Neural cell (in vitro differentiated cells): ENCODE measurements around the gene CCDC86. TPM values are rescaled to one million over a fixed set of nuclear protein-coding genes. Genes with fewer than 3 reads are reported as not detected.

ENCODE experiments used
- H2AFZ ChIP-seq: fragments of 200-600, 300-800 bp; sonication (generic), shearing (Covaris generic); 2 replicates; pipeline ENCODE4 v1.6.0; 2014; ENCODE audit warnings: low read depth, mild to moderate bottlenecking, antibody characterized with exemption, low read length, moderate library complexity
- H3F3A ChIP-seq: fragments of 200-600 bp; shearing (Covaris generic); 2 replicates; pipeline ENCODE4 v1.6.1; 2016; ENCODE audit warnings: mild to moderate bottlenecking, moderate library complexity, mixed read lengths, antibody characterized with exemption, low read length; ENCODE audit not compliant: insufficient read depth, poor library complexity, severe bottlenecking
- H3K27ac ChIP-seq: fragments of 200-600, 300-800 bp; sonication (generic), shearing (Covaris generic); 2 replicates; pipeline ENCODE4 v1.5.1; 2014; ENCODE audit warnings: mild to moderate bottlenecking, low read length, moderate library complexity
- H3K27me3 ChIP-seq: fragments of 300-800, 200-600 bp; sonication (generic), shearing (Covaris generic); 2 replicates; pipeline ENCODE4 v1.6.0; 2014; ENCODE audit warnings: mild to moderate bottlenecking, low read depth, low read length, moderate library complexity; ENCODE audit not compliant: insufficient read depth
- H3K36me3 ChIP-seq: fragments of 300-800, 200-600 bp; sonication (generic), shearing (Covaris generic); 2 replicates; pipeline ENCODE4 v1.5.1; 2014; ENCODE audit warnings: mild to moderate bottlenecking, antibody characterized with exemption, low read length, moderate library complexity; ENCODE audit not compliant: insufficient read depth
- H3K4me2 ChIP-seq: fragments of 300-800, 200-600 bp; sonication (generic), shearing (Covaris generic); 2 replicates; pipeline ENCODE4 v1.6.0; 2014; ENCODE audit warnings: mild to moderate bottlenecking, low read length
- H3K4me3 ChIP-seq: fragments of 300-800, 200-600 bp; sonication (generic), shearing (Covaris generic); 2 replicates; pipeline ENCODE4 v1.5.1; 2014; ENCODE audit warnings: mild to moderate bottlenecking, low read length, moderate library complexity
- H3K79me2 ChIP-seq: fragments of 200-600 bp; shearing (Covaris generic); replicated peaks from 2 replicates; pipeline ENCODE4 v1.6.0; 2014; ENCODE audit warnings: mild to moderate bottlenecking, low read length, moderate library complexity; ENCODE audit not compliant: insufficient read depth
- H3K9ac ChIP-seq: fragments of 300-800, 200-600 bp; sonication (generic), shearing (Covaris generic); 2 replicates; pipeline ENCODE4 v1.6.1; 2016; ENCODE audit warnings: mild to moderate bottlenecking, low read length, mixed read lengths
- H3K9me2 ChIP-seq: fragments of 200-600 bp; shearing (Covaris generic); 2 replicates; pipeline ENCODE4 v1.6.1; 2016; ENCODE audit warnings: mild to moderate bottlenecking, low read length, mixed read lengths; ENCODE audit not compliant: insufficient read depth
- H3K9me3 ChIP-seq: fragments of 200-600, 300-800 bp; sonication (generic), shearing (Covaris generic); 2 replicates; pipeline ENCODE4 v1.6.1; 2016; ENCODE audit warnings: mild to moderate bottlenecking, mixed run types, low read length, moderate library complexity, mixed read lengths
- H4K20me1 ChIP-seq: fragments of 200-600 bp; shearing (Covaris generic); 2 replicates; pipeline ENCODE4 v1.6.1; 2016; ENCODE audit warnings: mild to moderate bottlenecking, mixed run types; ENCODE audit not compliant: insufficient read depth
- CTCF ChIP-seq: fragments of 450-650 bp; IDR thresholded peaks from 2 replicates; pipeline ENCODE4 v1.5.1; 2014; ENCODE audit warnings: antibody characterized with exemption, mild to moderate bottlenecking, moderate library complexity; ENCODE audit not compliant: poor library complexity, severe bottlenecking
- EP300 ChIP-seq: fragments of 450-650 bp; conservative IDR thresholded peaks from 2 replicates; pipeline ENCODE4 v1.6.1; 2014; ENCODE audit warnings: antibody characterized with exemption, mild to moderate bottlenecking, moderate library complexity; ENCODE audit not compliant: poor library complexity, severe bottlenecking
- EZH2 ChIP-seq: fragments of 200-600, 300-800 bp; shearing (Covaris generic), sonication (generic); IDR thresholded peaks from 2 replicates; pipeline ENCODE4 v1.6.1; 2014; ENCODE audit warnings: antibody characterized with exemption, low read length, borderline replicate concordance, mild to moderate bottlenecking; ENCODE audit not compliant: insufficient read depth, poor library complexity, severe bottlenecking
- MXI1 ChIP-seq: fragments of 450-650 bp; conservative IDR thresholded peaks from 2 replicates; pipeline ENCODE4 v1.6.1; 2014; ENCODE audit warnings: antibody characterized with exemption, mild to moderate bottlenecking; ENCODE audit not compliant: poor library complexity, severe bottlenecking
- POLR2AphosphoS5 ChIP-seq: IDR thresholded peaks from 2 replicates; pipeline ENCODE4 v1.6.1; 2012
- RAD21 ChIP-seq: fragments of 450-650 bp; conservative IDR thresholded peaks from 2 replicates; pipeline ENCODE4 v1.6.1; 2014; ENCODE audit warnings: antibody characterized with exemption, mild to moderate bottlenecking, moderate library complexity
- SMC3 ChIP-seq: fragments of 450-650 bp; conservative IDR thresholded peaks from 2 replicates; pipeline ENCODE4 v1.6.1; 2014; ENCODE audit warnings: antibody characterized with exemption, mild to moderate bottlenecking, moderate library complexity; ENCODE audit not compliant: poor library complexity
- TAF1 ChIP-seq: IDR thresholded peaks from 2 replicates; pipeline ENCODE4 v1.6.1; 2012; ENCODE audit warnings: low read depth
- polyA plus RNA-seq: library from polyadenylated mRNA; depleted of rRNA; stranded (reverse); fragments of >200 nt; gene quantifications from 2 replicates; pipeline ENCODE4 v1.2.3, GENCODE V29; 2014
- TF ChIP-seq, protein P1 (sequence below): IDR thresholded peaks from 2 replicates; pipeline ENCODE4 v1.6.1; 2012; ENCODE audit warnings: borderline replicate concordance

The CCDC86 gene
- polyA plus RNA-seq, 1 donor from 2014 or later, result 0.16 TPM

DNA sequence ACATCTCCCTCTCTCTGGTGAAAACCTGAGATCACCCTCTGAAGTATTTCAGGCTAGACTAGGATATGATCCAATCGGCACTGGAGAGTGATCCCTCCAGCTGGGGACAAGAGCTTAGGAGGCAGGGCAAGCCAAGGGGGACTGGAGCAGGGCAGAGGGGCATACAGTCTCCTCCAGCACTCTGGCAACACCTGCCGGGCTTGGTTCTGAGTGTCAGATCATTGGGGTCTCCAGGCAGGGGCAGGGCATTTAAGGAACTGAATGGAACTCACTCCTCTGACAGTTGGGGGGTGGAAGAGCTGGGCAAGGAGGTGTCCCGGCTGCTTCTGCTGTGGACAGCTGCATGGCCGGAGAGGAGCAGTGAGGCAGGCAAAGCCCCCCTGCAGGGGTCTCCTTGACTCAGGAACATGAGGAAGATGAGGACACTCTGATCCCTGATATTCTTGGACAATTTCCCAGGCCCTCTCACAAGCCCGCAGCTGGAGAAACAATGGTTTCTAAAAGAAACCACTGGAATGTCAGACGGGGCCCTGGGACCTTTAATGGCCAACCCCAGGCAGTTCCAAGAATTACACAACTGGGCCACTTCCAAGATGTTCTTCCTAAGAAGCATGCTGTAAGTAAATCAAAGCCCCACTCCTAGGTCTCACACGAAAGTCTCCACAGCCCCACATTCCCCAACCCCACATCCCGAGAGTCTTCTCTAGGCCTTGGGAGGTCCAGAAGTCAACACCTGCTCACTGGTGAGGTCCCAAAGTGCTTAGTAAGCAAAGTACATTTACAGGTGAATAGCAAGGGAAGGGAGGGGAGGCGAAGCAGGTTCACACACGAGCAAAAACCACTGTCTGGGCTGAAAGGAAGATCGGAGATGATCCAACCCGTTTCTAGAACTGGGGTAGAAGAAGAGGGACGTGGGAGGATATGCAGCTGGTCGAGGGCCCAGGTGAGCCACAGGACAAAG, 1.2 kb upstream of the CCDC86 start:
- Histone ChIP-seq H3K4me2 (no peak overlapping the region), H3K36me3 (no peaks in the 10 kb centered on the region), H3K27ac (no peak overlapping the region), H3K9me2 (no peaks in the 10 kb centered on the region), H3K9ac (no peak overlapping the region), H4K20me1 (no peaks in the 10 kb centered on the region), H3K27me3 (no peaks in the 10 kb centered on the region), H3K9me3 (no peaks in the 10 kb centered on the region), H3F3A (no peaks in the 10 kb centered on the region), H3K4me3 (no peak overlapping the region), H2AFZ (no peak overlapping the region), H3K79me2 (peaks cover 3% of the 10 kb centered on the region)
- TF ChIP-seq RAD21 (no peak), EZH2 (no peak), SMC3 (no peak)

- H3K9me2 ChIP-seq, result no peaks in the 10 kb centered on the region
- peak overlapping the region; percentile 60 for H3K9ac ChIP-seq
- H3K27me3 ChIP-seq, result no peaks in the 10 kb centered on the region
- H3K4me3 ChIP-seq, result peak overlapping the region; percentile 92
- H3K9me3 ChIP-seq, result no peaks in the 10 kb centered on the region
- H3K36me3 ChIP-seq, result no peaks in the 10 kb centered on the region
- H3K4me2 ChIP-seq, result peak overlapping the region; percentile 80
- no peak for TF ChIP-seq EP300
- no peak for TF ChIP-seq EZH2
- no peak for TF ChIP-seq TAF1
- TF ChIP-seq, protein P1, sequence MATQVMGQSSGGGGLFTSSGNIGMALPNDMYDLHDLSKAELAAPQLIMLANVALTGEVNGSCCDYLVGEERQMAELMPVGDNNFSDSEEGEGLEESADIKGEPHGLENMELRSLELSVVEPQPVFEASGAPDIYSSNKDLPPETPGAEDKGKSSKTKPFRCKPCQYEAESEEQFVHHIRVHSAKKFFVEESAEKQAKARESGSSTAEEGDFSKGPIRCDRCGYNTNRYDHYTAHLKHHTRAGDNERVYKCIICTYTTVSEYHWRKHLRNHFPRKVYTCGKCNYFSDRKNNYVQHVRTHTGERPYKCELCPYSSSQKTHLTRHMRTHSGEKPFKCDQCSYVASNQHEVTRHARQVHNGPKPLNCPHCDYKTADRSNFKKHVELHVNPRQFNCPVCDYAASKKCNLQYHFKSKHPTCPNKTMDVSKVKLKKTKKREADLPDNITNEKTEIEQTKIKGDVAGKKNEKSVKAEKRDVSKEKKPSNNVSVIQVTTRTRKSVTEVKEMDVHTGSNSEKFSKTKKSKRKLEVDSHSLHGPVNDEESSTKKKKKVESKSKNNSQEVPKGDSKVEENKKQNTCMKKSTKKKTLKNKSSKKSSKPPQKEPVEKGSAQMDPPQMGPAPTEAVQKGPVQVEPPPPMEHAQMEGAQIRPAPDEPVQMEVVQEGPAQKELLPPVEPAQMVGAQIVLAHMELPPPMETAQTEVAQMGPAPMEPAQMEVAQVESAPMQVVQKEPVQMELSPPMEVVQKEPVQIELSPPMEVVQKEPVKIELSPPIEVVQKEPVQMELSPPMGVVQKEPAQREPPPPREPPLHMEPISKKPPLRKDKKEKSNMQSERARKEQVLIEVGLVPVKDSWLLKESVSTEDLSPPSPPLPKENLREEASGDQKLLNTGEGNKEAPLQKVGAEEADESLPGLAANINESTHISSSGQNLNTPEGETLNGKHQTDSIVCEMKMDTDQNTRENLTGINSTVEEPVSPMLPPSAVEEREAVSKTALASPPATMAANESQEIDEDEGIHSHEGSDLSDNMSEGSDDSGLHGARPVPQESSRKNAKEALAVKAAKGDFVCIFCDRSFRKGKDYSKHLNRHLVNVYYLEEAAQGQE, result no peak
- TF ChIP-seq RAD21, result no peak
- no peak for TF ChIP-seq CTCF
- TF ChIP-seq SMC3, result no peak
- TF ChIP-seq POLR2AphosphoS5, result no peak
- no peak for TF ChIP-seq MXI1
- H3K79me2 ChIP-seq, result peaks cover 3% of the 10 kb centered on the region
- H3F3A ChIP-seq, result no peaks in the 10 kb centered on the region
- H2AFZ ChIP-seq, result no peak overlapping the region
- H3K27ac ChIP-seq, result no peak overlapping the region
- H4K20me1 ChIP-seq, result no peaks in the 10 kb centered on the region
These were observed 1.0 kb downstream of the CCDC86 start for GRCh38 chr11:60842668-60843600.
